Lung microvascular endothelial cell (primary cell): Measurements from ENCODE around the gene SRGAP3. TPM values are rescaled to one million over a fixed set of nuclear protein-coding genes. Genes with fewer than 3 reads are reported as not detected.
A peak's percentile ranks its signal among the peaks of the same experiment; 100 is the strongest.

Experiments used
- DNase-seq, 2 donors: peaks; one replicate each; pipeline versions ENCODE4 v3.0.0 to v3.0.0-alpha.2; 2010; ENCODE audit warnings: low read depth in 2 of 2
- total RNA-seq: library from RNA; depleted of rRNA; stranded (reverse); fragments of >200 nt; gene quantifications from 2 replicates; pipeline ENCODE4 v1.2.1, GENCODE V29; 2014

SRGAP3 gene
- total RNA-seq, 1 donor from 2014 or later = 8.3 TPM

DNA sequence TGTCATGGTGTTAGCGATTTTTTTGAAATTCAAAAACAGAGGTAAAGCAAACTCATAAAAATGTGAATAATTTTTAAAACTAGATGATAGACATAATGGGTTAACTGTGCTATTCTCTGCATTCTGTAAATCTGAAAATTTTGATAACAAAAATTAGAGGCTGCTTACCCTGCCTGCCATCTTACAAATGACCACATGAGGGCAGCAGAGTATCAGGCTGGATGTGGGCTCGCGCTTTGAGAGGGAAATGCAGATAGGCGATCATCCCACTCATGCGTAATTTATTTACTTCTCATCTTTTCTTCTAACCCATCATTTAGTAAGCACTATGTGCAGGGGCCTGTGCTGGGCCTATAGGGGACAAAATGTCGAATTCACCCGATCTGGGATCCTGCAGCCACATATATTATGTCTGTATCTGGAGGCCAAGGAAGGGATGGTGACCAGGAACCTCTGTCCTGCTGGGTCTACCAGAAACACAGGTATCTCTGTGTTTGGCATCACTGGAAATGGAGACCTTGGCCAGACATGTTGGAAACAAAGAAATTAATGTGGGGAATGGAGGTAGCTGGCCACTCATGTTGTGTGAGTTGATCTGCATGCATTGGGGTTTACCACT is 278.4 kb downstream of the SRGAP3 start:
- peak; percentile 63 to 80 for DNase-seq

DNA sequence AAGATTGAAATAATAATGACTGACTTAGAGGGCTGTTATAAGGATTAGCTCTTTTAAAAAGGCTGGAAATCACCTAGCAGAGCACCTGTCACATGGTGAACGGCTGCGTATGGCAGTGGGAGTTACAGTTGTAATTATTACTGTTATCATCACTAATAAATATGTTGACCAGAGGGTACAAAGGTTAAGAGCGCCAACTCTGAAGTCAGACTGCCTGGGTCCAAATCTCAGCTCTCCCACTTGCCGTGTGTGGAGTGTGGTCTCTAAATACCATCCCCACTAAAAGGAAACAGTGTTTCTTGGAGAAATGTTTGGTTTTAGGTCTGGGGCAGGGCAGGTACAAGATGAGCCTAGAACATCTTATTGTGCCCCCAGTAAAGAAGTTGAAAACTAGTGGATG is 280.2 kb downstream of the SRGAP3 start:
- no peak for DNase-seq

DNA sequence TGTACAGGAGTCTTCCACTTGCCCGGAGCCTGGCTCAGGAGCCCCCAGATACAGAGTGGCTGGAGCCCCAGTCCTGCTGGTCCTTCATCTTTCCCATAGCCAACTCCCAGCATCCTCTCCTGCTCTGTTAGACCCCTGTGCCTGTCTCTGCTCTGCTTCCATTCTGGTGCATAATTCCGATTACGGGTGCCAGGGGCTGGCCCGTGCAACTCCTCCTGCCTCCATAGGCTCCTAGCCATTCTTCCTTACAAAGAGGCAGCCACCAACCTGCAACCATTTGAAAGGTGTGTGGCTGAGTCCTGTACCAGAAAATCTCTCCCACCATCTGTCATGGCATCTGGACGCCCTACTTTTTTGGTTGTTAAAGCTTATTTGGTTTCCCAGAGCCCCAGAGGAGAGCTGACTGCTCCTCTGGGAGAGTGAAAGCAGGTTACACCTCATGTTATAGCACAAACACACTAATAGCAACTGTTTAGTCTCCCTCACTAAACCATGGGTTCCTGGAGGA is 281.0 kb downstream of the SRGAP3 start:
- no peak for DNase-seq

DNA sequence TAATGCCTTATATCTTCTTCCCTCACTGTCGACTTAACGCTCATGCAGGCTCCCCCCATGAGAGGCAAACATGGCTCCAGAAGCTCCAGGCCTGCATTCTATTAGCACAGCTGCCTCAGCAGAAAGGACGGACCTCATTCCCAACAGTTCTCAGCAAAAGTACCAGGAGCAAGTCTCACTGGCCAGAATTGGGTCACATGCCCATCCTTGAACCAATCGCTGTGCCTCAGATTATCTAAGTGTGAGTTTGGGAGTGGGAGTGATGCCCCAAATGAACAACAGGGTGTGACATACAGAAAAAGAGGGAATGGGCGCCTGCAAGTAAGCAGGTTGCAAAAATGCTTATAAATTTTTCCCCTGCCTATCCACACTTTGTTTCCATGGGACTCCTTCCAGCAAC is 281.9 kb downstream of the SRGAP3 start:
- no peak for DNase-seq

DNA sequence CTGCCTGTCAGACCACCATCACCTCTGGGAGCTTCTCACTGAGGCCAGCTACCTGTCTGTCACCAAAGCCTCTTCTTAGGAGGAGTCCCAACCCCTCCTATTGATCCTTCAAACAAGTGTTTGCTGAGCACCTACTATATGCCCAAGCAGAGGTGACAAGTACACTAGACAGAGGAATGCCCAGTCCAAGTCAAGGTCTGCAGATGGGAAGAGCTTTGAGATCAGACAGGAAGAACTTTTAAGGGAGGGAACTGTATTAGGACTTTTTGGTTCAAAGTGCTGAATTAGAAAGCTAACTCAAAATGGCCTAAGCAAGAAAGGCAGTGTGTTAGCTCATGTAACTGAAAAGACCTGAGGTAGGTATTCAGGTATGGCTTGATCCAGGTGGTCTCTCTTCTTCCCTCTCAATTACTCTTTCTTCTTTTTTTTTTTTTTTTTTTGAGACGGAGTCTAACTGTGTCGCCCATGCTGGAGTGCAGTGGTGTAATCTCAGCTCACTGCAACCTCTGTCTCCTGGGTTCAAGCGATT is 282.6 kb downstream of the SRGAP3 start:
- DNase-seq = no peak

DNA sequence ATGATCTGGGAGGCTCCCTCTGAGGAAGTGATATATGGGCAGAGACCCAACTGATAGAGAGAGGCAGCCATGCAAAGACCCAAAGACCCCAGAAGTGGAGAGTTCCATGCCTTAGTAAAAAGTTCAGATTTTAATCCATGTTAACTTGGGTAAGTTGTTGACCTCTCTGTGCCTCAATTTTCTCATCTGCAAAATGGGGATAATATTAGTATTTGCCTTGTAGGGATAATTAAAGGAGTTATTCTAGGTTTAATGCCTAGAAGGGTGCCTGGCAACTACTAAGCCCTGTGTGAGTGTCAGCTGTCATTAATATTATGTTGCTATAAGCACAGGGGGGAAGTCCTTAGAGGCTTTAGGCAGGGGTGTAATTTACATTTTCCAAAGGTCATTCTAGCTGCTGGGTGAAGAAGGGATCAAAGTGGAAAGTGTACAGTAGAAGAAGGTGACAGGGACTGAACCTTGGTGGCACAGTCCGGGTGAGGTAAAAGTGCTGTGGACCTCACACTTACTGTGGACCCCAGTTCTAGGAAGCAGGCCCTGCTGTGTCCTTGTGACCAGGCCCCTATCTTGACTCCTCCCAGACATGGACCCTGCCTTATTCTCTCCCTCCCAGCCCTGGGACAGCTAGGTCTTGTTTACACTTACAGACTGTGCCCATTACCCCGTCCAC is 283.2 kb downstream of the SRGAP3 start:
- DNase-seq = no peak

DNA sequence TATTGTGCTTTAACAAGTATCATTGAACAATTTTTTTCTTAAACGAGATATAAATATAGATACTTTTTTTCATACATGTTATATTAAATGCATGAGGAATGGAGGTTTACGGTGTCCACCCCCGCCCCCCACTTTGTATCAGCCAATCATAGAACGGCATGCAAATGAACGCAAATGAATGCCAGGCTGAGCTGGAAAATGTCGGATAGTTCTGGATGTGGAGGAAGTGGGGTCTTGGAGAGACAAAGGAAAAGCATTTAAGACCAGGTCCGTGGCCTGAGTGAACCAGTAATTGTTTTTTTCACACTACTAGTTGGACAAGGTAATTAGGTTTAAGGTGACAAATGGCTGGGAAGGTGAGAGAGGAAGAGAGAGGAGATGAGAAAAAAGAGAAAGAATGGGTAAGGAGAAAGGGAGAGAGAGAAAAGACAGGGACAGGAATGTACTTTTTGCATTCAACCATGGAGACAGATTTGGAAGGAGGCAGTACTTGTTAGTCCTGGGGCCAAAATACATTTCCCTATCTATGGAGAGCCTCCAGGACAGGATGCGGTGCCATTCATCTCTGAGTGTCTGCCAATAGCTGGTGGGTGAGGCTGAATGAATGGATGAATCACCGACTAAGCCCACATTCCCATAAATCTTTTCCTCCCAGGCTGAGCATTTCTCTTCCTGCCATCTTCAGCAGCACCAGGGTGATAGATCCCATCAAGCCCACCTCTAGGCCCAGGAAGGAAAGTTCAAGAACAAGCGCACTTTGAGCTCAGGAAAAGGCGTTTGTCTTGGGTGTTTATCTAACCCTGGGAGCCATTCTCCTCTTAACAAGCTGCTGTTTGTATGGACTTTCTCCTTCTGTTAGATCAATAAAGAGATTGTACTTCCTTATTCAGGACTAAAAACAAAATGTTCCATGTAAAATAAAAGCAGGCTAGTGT is 284.7 kb downstream of the SRGAP3 start:
- DNase-seq = peak; percentile 58 to 72

DNA sequence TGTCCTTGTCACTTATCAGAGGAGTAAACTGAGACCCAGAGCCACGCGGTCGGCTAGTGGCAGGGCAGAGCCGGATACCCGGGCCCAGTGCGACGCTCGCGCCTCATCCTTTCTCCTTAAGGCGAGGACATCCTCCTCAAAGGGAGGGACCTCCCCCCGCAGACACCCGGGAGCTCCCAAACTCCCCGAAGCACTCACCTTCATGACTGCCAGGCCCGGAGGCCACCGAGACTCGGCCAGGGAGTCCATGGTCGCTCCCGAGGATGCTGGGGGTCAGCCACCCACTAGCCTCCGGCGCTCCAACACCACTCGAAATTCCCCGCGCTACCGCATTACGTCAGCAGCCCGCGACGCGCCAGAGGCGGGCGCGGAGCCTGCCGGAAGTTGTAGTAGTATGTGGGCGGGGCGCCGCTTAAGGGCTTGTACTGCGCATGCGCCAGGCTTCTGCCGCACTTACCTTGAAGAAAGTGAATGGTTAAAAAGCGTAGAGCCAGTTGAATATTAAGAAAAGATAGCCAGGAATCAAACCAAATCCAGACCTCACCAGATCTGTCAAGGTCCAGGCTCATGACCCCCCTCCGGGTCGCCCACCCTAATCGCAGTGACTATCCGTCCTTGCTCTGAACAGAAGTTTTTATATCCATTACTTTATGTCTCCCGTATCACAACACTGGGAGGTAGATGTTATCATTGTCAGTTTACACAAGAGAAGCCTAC is 286.2 kb downstream of the SRGAP3 start, which contains the start of gene RAD18:
RAD18 (minus strand) TSS at position 336 of the 717 bp plus-strand sequence; CDS start at position 249, 87 bp downstream.
- peak; percentile 92 for DNase-seq

DNA sequence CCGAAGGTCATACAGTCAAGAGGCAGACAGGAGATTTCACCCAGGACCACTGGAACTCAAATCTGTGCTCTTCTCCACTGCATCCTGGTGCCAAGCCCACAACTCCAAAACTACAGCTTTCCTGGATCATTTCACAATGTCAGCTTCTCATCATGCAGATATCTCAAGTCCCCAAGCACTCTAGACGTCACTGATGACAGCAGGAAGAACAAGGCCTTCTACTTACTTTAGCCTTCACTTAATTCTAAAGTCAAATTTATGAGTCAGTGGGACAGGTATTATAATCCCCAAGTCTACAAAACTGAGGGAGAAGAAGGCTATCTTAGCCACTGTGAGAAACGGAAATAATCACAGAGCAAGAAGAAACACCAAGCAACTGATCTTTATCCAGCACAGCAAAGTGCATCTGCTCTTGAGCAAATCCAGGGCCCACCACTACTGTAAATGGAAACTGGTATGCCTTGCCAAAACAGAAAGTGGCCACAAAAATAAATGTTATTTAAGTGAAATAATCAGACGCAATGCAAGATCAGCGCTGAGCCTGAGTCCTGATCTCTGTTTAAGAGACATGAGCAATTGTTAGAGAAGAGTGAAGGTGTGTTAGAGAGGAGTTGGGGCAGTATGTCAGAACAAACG is 287.1 kb downstream of the SRGAP3 start:
- DNase-seq = no peak

DNA sequence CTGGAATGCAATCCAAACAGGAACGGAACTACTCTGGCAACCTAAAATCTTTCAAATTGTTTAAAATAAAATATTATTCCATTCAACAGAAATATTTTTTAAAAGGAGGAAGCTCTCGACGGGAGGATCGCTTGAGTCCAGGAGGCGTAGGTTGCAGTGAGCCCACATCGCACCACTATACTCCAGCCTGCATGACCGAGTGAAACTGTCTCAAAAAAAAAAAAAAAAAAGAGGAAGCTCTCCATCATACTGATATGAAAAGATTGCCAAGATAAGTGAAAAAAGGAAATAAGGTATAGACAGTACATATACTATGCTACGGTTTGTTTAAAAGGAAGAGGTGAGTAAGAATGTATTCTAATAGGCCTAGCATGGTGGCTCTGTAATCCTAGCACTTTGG is 289.8 kb downstream of the SRGAP3 start:
- DNase-seq = no peak

DNA sequence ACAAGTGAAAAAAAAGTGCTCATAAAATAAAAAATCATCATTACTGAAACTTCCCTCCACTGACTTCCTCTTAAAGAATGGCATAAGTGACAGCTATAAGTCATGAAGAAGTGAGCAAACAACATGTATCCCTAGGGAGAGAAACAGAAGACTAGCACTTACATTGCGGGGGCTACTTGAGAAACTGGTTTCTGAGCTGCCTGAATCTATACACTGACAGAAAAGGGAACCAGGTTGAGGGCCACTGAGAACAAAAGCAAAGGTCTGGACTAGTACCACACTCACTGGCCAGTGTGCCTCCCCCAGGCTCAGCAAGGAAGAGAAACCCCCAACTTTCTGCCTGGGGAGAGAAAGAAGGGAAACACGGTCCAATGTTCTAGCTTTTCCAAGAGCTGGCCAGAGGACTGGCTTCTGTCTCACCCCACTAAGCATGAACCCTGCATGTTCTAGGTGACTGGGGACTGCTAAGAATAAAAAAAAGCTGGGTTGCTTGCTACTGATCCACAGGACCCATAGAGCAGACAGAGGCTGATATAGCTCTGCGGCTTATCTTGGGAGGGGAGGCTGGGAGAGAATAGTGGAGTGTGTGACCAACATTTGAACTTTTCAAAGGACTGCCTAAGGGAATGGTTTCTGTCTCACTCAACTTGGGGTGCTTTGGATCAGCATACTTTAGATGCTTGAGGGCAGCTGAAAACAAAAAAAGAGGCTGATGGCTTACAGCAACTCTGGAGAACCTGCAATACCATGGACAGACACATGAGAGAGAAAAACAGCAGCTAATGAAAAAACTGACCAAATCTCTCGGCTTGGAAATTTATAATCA is 294.3 kb downstream of the SRGAP3 start:
- DNase-seq = no peak

DNA sequence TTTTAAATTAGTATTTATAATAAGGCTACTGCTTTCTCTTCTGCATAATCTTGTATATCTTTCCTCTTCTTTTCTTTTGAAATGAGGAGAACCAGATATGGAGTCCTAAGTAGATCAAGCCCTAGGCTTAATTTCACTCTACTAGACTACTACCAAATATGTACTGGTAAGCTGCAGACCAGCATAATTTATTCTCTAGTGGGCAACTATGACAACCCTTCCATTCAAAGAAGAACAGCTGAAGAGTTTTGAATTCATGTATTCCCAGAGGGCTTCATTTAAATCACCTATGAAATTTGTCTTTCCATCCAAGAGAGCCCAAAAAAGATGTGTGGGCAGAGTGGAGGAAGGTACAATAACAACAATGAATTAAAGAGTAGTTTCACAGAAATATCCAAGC is 296.1 kb downstream of the SRGAP3 start:
- DNase-seq = no peak

DNA sequence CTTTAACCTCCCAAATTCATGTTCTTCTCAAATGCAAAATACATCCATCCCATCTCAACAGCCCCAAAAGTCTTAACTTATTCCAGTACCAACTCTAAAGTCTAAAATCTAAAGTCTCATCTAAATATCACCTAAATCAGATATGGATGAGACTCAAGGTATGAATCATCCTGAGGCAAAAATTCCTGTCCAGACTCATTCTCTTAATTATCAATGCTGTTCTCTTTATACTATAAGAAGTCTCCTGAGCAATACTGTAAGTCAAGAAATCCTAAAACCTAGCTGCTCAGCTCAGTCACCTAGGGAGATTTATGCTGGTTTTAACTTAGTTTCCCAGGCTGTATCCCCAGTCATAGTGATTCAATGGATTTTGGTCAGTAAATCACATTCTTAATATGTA is 297.3 kb downstream of the SRGAP3 start:
- no peak for DNase-seq

DNA sequence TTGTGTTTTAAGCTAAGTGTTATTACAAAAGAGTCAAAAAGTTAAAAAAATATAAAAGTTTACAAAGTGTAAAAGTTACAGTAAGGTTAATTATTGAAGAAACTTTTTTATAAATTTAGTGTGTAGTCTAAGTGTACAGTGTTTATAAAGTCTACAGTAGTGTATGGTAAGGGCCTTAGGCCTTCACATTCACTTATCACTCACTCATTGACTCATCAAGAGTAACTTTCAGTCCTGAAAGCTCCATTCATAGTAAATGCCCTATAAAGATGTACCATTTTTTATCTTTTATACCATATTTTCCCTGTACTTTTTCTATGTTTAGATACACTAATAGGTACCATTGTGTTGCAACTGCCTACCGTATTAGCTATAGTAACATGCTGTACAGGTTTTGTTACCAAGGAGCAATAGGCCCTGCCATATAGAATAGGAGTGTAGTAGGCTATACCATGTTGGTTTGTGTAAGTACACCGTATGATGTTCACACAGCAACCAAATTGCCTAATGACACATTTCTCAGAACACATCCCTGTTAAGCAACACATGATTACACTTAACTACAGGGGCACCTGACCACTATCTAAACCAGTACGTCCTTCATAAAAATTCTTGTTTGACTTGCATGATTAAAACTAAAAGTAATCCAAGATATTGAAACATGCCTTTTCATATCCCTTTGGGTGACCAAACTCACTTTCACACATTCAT is 303.4 kb downstream of the SRGAP3 start:
- DNase-seq = no peak

DNA sequence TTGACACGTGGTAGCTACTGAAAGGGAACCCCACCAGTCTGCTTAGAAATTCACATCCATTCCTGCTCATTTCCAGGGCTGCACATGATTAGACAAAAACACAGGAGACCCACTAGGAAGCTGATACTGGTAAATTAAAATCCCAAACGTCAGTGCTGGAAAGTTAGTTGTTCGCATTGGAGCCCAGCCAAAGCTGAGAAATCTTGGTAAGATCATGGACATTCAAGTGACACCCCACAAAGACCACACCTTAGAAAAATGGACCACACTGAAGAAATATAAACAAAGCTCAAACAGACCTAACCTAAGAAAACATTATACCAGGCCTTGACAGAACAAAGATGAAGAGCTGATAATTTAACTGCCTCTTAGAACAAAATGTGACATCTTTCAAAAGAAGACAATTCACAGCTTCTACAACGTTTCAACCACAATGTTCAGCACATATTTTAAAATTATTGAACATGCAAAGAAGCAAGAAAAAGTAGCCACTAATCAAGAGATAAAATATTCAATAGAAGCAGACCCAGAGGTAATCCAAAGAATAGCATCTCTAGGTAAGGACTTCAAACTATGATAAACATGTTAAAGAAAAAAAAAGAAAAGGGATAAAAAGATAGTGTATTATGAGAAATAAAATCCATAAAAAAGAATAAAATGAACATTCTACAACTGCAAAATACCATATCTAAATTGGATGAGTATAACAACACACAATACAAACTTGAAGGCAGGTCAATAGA is 306.5 kb downstream of the SRGAP3 start:
- DNase-seq = no peak

DNA sequence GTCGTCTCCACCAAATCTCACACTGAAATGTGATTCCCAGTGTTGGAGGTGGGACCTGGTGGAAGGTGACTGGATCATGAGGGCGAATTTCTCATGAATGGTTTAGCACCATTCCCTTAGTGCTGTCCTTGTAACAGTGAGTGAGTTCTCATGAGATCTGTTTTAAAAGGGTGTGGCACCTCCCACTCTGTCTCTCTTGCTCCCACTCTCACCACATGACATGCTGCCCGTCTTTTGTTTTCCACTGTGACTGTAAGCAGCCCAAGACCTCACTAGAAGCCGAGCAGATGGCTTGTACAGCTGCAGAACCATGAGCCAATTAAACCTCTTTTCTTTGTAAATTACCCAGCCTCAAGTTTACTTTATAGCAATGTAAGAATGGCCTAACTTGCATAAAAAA is 307.3 kb downstream of the SRGAP3 start:
- DNase-seq = no peak

DNA sequence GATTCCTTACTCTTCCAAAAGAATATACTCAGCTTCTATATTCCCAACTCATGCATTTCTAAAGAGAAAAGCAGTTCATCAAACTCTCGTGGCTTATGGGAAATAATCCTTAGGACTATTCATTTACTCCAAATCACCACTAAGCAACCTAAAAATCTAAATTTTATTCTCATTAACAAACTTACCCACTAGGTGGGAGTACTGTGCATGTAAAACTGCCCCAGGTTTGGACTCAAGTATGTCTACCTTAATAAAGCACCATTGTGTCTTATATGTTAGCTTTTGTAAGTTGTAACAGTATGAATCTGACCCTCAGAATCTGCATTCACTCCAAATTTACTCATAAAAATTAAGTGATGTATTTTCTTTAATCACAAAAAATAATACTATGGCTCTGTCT is 311.4 kb downstream of the SRGAP3 start:
- DNase-seq = peak; percentile 47 to 57
